SK-N-SH (cell line): ENCODE data around the gene SLC35D3. TPM values are rescaled to one million over a fixed set of nuclear protein-coding genes. Genes with fewer than 3 reads are reported as not detected.
A peak's percentile ranks its signal among the peaks of the same experiment; 100 is the strongest.

Source experiments
- CTCF ChIA-PET: fragments of 300-600, 350-600 bp; formaldehyde crosslinking; extraction: SDS; loops from one replicate; lab custom pipeline; 2021; lab: Yijun Ruan, JAX
- POLR2A ChIA-PET: fragments of 350-600 bp; sonication (Branson Sonifier 250); formaldehyde crosslinking; extraction: SDS; loops from one replicate; lab custom pipeline; 2020; ENCODE audit warnings: antibody characterized with exemption, inconsistent platforms; lab: Yijun Ruan, JAX
- DNase-seq: peaks from one replicate; pipeline ENCODE4 v3.0.0; 2012
- H2AFZ ChIP-seq: fragments of 200-600 bp; sonication (generic); 2 replicates; pipeline ENCODE4 v1.8.1; 2016; ENCODE audit warnings: antibody characterized with exemption, mild to moderate bottlenecking, low read depth
- H3F3A ChIP-seq: fragments of 200-600 bp; sonication (generic); replicated peaks from 2 replicates; pipeline ENCODE3; 2016; ENCODE audit warnings: antibody characterized with exemption, mild to moderate bottlenecking; ENCODE audit not compliant: insufficient read depth
- H3K27ac ChIP-seq, 2 experiments: fragments of 200-500 bp in 1 of 2; fragments of 200-600 bp in 1 of 2; sonication (Bioruptor generic) in 1 of 2; sonication (generic), shearing (Covaris generic) in 1 of 2; 2 replicates each; pipeline versions ENCODE4 v1.5.1 to v1.6.1; 2014 to 2016; ENCODE audit warnings: low read depth in 2 of 2, inconsistent platforms in 1 of 2, low read length in 1 of 2, mild to moderate bottlenecking in 1 of 2, mixed read lengths in 1 of 2
- H3K27me3 ChIP-seq: fragments of 200-600 bp; sonication (generic), shearing (Covaris generic); 2 replicates; pipeline ENCODE4 v1.6.1; 2016; ENCODE audit warnings: mixed run types; ENCODE audit not compliant: insufficient read depth
- H3K36me3 ChIP-seq, 2 experiments: fragments of 200-500 bp in 1 of 2; fragments of 200-600 bp in 1 of 2; sonication (Bioruptor generic) in 1 of 2; sonication (generic) in 1 of 2; replicated peaks in 1 of 2; 2 replicates each; pipeline versions ENCODE3 to v1.5.1; 2014 to 2016; ENCODE audit warnings: low read length in 1 of 2, mild to moderate bottlenecking in 1 of 2; ENCODE audit not compliant: insufficient read depth in 2 of 2, control insufficient read depth in 1 of 2
- H3K4me1 ChIP-seq, 2 experiments: fragments of 200-500 bp in 1 of 2; fragments of 200-600 bp in 1 of 2; sonication (Bioruptor generic) in 1 of 2; sonication (generic), shearing (Covaris generic) in 1 of 2; 2 replicates each; pipeline versions ENCODE4 v1.5.1 to v1.6.1; 2014 to 2016; ENCODE audit warnings: low read depth in 1 of 2, low read length in 1 of 2, mixed run types in 1 of 2; ENCODE audit not compliant: insufficient read depth in 2 of 2, control insufficient read depth in 1 of 2
- H3K4me2 ChIP-seq: fragments of 200-600 bp; sonication (generic), shearing (Covaris generic); 2 replicates; pipeline ENCODE4 v1.6.1; 2017; ENCODE audit warnings: mixed run types
- H3K4me3 ChIP-seq, 2 experiments: fragments of 200-500 bp in 1 of 2; fragments of 200-600 bp in 1 of 2; sonication (Bioruptor generic) in 1 of 2; sonication (generic), shearing (Covaris generic) in 1 of 2; 2 replicates each; pipeline versions ENCODE4 v1.5.1 to v1.8.1; 2014 to 2016; ENCODE audit warnings: low read depth in 2 of 2, inconsistent platforms in 1 of 2, low read length in 1 of 2, mild to moderate bottlenecking in 1 of 2, mixed read lengths in 1 of 2, moderate library complexity in 1 of 2
- H3K79me2 ChIP-seq: fragments of 200-600 bp; sonication (generic); 2 replicates; pipeline ENCODE4 v1.8.1; 2017; ENCODE audit warnings: mild to moderate bottlenecking; ENCODE audit not compliant: insufficient read depth
- H3K9ac ChIP-seq: fragments of 200-600 bp; sonication (generic); 2 replicates; pipeline ENCODE4 v1.6.1; 2017; ENCODE audit warnings: mixed run types
- H3K9me2 ChIP-seq: fragments of 200-600 bp; sonication (generic); 2 replicates; pipeline ENCODE4 v1.6.1; 2017; ENCODE audit warnings: mixed run types
- H3K9me3 ChIP-seq: fragments of 200-600 bp; sonication (generic); 2 replicates; pipeline ENCODE4 v1.6.1; 2017; ENCODE audit warnings: mixed run types, mild to moderate bottlenecking, moderate library complexity
- H4K20me1 ChIP-seq: fragments of 200-600 bp; sonication (generic); 2 replicates; pipeline ENCODE4 v1.6.1; 2017; ENCODE audit warnings: mild to moderate bottlenecking, mixed run types; ENCODE audit not compliant: insufficient read depth
- CHD2 ChIP-seq: fragments of 150-350 bp; IDR thresholded peaks from 2 replicates; pipeline ENCODE4 v1.6.1; 2018; ENCODE audit warnings: low read length; ENCODE audit not compliant: partially characterized antibody
- CTCF ChIP-seq: fragments of 200-600 bp; sonication (generic); IDR thresholded peaks from 2 replicates; pipeline ENCODE4 v1.6.1; 2017; ENCODE audit warnings: antibody characterized with exemption, mild to moderate bottlenecking, moderate library complexity
- EP300 ChIP-seq, 2 experiments: IDR thresholded peaks; 2 replicates each; pipeline versions ENCODE4 v1.4.0 to v1.6.1; 2012; ENCODE audit warnings: borderline replicate concordance in 1 of 2, low read depth in 1 of 2, low read length in 1 of 2
- FOSL2 ChIP-seq: IDR thresholded peaks from 2 replicates; pipeline ENCODE4 v1.4.0; 2012; ENCODE audit warnings: low read depth, mild to moderate bottlenecking, moderate library complexity, borderline replicate concordance
- FOXJ3 ChIP-seq: sonication (generic); formaldehyde crosslinking; IDR thresholded peaks from 2 replicates; pipeline ENCODE4 v1.5.1; 2020; ENCODE audit warnings: mild to moderate bottlenecking, missing genetic modification reagents
- FOXM1 ChIP-seq: IDR thresholded peaks from 2 replicates; pipeline ENCODE4 v1.4.0; 2012; ENCODE audit warnings: low read depth, mild to moderate bottlenecking
- GABPA ChIP-seq: IDR thresholded peaks from 2 replicates; pipeline ENCODE4 v1.4.0; 2012; ENCODE audit warnings: low read depth, mild to moderate bottlenecking
- MEF2A ChIP-seq: IDR thresholded peaks from 2 replicates; pipeline ENCODE4 v1.4.0; 2012; ENCODE audit warnings: low read depth, borderline replicate concordance
- NRF1 ChIP-seq: IDR thresholded peaks from 2 replicates; pipeline ENCODE4 v1.6.1; 2012; ENCODE audit warnings: low read depth, mild to moderate bottlenecking, low read length
- PBX3 ChIP-seq: IDR thresholded peaks from 2 replicates; pipeline ENCODE4; 2012
- RCOR1 ChIP-seq: fragments of 150-350 bp; IDR thresholded peaks from 2 replicates; pipeline ENCODE4 v1.6.1; 2017; ENCODE audit warnings: antibody characterized with exemption, low read length
- SIN3A ChIP-seq: IDR thresholded peaks from 2 replicates; pipeline ENCODE4 v1.6.1; 2012; ENCODE audit warnings: low read depth, mild to moderate bottlenecking, low read length, moderate library complexity, borderline replicate concordance
- TCF12 ChIP-seq: IDR thresholded peaks from 2 replicates; pipeline ENCODE4 v1.4.0; 2012
- WGBS: methylation state at CpG from one replicate; pipeline ENCODE4 v1.1.6; 2017; ENCODE audit warnings: low lambda C conversion rate; 5-methylcytosine and 5-hydroxymethylcytosine counted together
- polyA plus RNA-seq, 3 experiments: library from polyadenylated mRNA; depleted of rRNA; stranded (reverse); fragments of >200 nt; gene quantifications; 2 replicates each; pipeline ENCODE4 v1.2.3, GENCODE V29; 2012

SLC35D3 gene
- polyA plus RNA-seq, 1 of the 3 experiments (the other 2 are of a cell fraction), result 0.05 TPM

- no peaks in the 10 kb centered on the region for H3K9me3 ChIP-seq
- no peak overlapping the region for H3K9ac ChIP-seq
- WGBS, result no CpG with 5 or more reads among the region's 29 CpGs
- peak overlapping the region; percentile 68; the same call in 1 of the 2 replicates for H2AFZ ChIP-seq
- ChIA-PET CTCF (interaction anchor here (0.6 to 1.8 kb wide), 18 partner anchors 20 to 324 kb away, joined by 3 to 9 read pairs (median 4); partner anchors contain the start of gene MAP3K5), POLR2A (interaction anchor here (1.0 to 8.7 kb wide), 14 partner anchors 32 to 278 kb away, joined by 3 to 92 read pairs (median 10); partner anchors contain the start of genes IL20RA and MAP3K5)
- peak overlapping the region; percentile 58 to 59; a peak in 2 of 4 replicates for H3K4me3 ChIP-seq
- no peaks in the 10 kb centered on the region for H3K9me2 ChIP-seq
- H3F3A ChIP-seq, result peaks cover 8% of the 10 kb centered on the region
- peak overlapping the region in 1 of 2 experiments; percentile 92; a peak in 2 of 4 replicates for H3K27ac ChIP-seq
- H3K4me2 ChIP-seq, result peak overlapping the region; percentile 79; the same call in 1 of the 2 replicates
- H3K27me3 ChIP-seq, result peaks cover 12% of the 10 kb centered on the region; the same call in 1 of the 2 replicates
- H4K20me1 ChIP-seq, result no peaks in the 10 kb centered on the region
- peaks cover 0 to 34% of the 10 kb centered on the region in 2 experiments; a peak in 1 of 4 replicates for H3K4me1 ChIP-seq
- no peaks in the 10 kb centered on the region for H3K79me2 ChIP-seq
- no peak for DNase-seq
- H3K36me3 ChIP-seq, result no peaks in the 10 kb centered on the region
- TF ChIP-seq CHD2, result no peak
- TF ChIP-seq, all 33 proteins: peak for 0
These were observed 545 bp downstream of the SLC35D3 start for GRCh38 chr6:136922685-136923006.

- ChIA-PET CTCF (interaction anchor here (0.6 to 1.3 kb wide), 6 partner anchors 10 to 279 kb away, joined by 3 to 7 read pairs (median 3); no protein-coding TSS in a partner anchor), POLR2A (interaction anchor here (0.7 to 8.7 kb wide), 7 partner anchors 39 to 279 kb away, joined by 3 to 92 read pairs (median 48); no protein-coding TSS in a partner anchor)
- peak; percentile 58 for DNase-seq
- peaks cover 0 to 34% of the 10 kb centered on the region in 2 experiments; a peak in 1 of 4 replicates for H3K4me1 ChIP-seq
- H3K4me2 ChIP-seq, result no peak overlapping the region
- no peaks in the 10 kb centered on the region for H3K9me3 ChIP-seq
- peaks cover 8% of the 10 kb centered on the region for H3F3A ChIP-seq
- H4K20me1 ChIP-seq, result no peaks in the 10 kb centered on the region
- 68% methylated on average over 37 of the region's 65 CpGs for WGBS
- peak overlapping the region in 1 of 2 experiments; percentile 58; a peak in 1 of 4 replicates for H3K4me3 ChIP-seq
- no peaks in the 10 kb centered on the region for H3K36me3 ChIP-seq
- H3K9me2 ChIP-seq, result no peaks in the 10 kb centered on the region
- H3K9ac ChIP-seq, result no peak overlapping the region
- H3K27me3 ChIP-seq, result peaks cover 12% of the 10 kb centered on the region; the same call in 1 of the 2 replicates
- peak overlapping the region in 1 of 2 experiments; percentile 92; a peak in 1 of 4 replicates for H3K27ac ChIP-seq
- H2AFZ ChIP-seq, result no peak overlapping the region
- H3K79me2 ChIP-seq, result no peaks in the 10 kb centered on the region
- TF ChIP-seq NRF1 (no peak), TCF12 (no peak), CTCF (no peak), FOSL2 (no peak), FOXJ3 (CRISPR knock-in tag) (no peak), EP300 (IDR thresholded peaks at IDR 0.05; ENCODE audit: borderline replicate concordance in 1 of 2, low read depth in 1 of 2, low read length in 1 of 2) (no peak), RCOR1 (no peak), PBX3 (no peak), MEF2A (no peak), GABPA (no peak), FOXM1 (no peak), SIN3A (no peak)
These were observed 1.2 kb downstream of the SLC35D3 start for GRCh38 chr6:136923116-136923953.
